ENCODE data around the gene CD81. TPM values are rescaled to one million over a fixed set of nuclear protein-coding genes. Genes with fewer than 3 reads are reported as not detected.

Gene CD81
- total and polyA plus RNA-seq, 2 experiments from 2014 or later: 88.6 to 290 TPM

GRCh38 chr11:2365571-2366210 lies 11.4 kb upstream of the CD81 start (continued):
- TF ChIP-seq ZNF462 (CRISPR knock-in tag; IDR thresholded peaks at IDR 0.05) (no peak), JUNB (IDR thresholded peaks at IDR 0.05; ENCODE audit: unreplicated experiment) (no peak), CREB1 (CRISPR knock-in tag; IDR thresholded peaks at IDR 0.05; ENCODE audit: low read depth) (no peak), ZNF331 (CRISPR knock-in tag; IDR thresholded peaks at IDR 0.05; ENCODE audit: low read depth) (no peak), REST (IDR thresholded peaks at IDR 0.05; ENCODE audit: unreplicated experiment) (no peak), EZH2phosphoT487 (IDR thresholded peaks at IDR 0.05; ENCODE audit: unreplicated experiment) (no peak), ZNF114 (CRISPR knock-in tag; IDR thresholded peaks at IDR 0.05) (no peak)
